HUDEP-2 (cell line): ENCODE data around the gene NPAS2.

Experiments used
- DNase-seq, 76 experiments: peaks; one replicate each; lab custom pipeline; 2025; ENCODE audit not compliant: unreplicated experiment in 76 of 76; lab: John Stamatoyannopoulos, UW

The NPAS2 gene

DNA sequence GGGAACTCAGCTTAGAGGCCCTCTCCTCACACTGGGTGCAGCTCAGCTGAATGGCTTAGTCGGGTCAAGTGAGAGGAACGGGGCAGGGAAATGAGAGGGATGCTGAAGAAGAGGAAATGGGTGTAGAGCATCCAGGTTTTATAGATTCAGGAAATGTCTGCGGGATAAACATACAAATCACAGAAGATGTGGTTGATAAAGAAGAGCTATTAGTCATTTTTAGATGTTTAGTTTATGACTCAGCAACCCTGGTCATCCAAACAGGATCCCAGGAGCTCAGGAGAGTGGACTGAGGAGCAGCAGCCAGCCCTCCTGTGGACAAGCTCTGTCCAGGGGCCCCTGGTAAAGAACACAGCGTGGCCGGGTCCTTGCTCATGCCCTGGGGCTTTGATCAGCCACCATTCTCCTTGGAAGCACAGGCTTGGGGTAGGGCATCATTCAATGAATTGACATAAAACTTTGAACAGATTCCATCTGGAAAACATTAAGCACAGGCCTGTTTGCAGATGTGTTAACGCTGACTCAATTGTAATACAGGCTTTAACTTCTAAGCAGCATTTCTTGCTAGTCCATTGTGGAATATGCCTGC is 83.0 kb downstream of the NPAS2 start:
- no peak for DNase-seq

DNA sequence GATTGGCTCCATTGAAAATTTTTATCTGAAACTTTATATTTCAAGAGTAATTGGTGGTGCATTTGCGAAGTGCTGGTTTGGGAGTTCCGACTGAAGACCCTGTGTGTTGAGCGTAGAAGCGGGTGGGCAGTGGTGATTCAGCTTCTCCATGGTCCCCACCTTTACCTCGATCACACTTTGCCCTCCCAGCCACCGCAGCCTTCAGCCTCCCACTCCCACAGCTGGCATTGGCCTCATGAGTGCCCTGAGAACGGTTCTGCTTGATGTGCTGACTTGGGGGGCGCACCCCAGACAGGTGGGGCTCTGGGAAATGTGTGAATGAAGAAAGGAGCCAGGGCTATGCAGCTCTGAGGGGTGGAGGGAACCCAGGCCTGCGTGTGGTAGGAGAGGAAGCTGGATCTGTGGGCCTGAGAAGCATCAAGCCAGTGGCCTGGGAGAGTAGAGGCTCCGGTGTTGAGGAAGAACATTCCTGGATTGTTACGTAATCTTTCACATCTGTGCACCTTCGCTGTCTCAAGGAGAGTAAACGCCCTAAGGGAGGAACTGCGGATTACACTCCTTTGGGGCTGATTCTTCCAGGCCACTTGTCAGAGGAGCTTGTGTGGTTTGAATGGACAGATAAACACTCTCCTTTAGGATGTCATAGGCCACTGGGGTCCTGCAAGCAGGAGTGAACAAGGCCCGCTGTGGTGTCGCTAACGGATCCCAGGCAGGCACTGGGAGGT is 83.8 kb downstream of the NPAS2 start:
- DNase-seq = no peak

DNA sequence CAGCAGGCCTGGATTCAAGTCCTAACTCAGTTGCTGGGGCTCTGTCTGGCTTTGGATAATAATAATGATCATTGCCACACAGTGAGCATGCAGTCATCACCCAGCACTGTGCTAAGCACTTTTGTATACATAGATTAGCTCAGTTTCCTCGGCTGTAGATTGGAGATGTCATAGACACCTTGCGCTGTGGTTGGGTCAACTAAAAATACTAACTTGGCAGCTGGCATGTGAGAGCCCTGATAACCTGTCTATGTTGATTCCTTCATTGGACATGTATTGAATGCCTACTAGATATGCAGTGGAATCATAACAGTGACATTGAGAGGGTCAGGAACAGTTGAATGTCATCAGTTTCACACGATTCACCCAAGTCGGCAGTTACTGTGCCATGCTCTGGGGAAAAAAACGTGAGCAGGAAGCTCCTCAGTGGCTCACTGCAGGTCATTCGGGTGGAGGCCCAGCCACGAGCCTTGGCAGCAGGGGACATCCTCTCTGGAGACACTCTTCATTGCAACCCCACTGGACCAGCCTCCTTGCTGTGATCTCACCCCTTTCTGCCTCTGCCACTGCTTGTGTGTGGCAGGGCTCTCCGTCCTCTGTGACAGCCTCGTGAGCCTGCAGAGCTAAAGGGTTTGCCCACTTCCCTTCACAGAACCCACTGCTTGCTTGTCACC is 85.3 kb downstream of the NPAS2 start:
- no peak for DNase-seq

DNA sequence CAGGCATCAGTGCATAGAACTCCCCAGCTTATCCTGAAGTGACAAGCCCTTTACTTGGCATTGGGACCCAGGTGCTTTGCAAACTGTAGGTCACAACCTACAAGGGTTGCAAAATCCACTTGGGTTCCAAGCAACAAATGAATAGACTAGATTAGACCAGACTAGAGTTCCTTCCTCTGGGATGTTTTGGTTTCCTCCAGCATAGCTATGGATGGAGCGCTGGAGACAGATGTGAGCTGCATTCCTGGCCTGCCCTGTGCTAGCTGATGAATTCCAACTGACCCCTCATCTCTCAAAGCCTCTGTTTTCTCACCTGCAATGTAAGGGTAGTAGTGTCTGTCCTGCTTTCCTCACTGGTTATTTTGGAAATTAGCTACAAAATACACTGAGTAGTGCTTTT is 86.2 kb downstream of the NPAS2 start:
- no peak for DNase-seq

DNA sequence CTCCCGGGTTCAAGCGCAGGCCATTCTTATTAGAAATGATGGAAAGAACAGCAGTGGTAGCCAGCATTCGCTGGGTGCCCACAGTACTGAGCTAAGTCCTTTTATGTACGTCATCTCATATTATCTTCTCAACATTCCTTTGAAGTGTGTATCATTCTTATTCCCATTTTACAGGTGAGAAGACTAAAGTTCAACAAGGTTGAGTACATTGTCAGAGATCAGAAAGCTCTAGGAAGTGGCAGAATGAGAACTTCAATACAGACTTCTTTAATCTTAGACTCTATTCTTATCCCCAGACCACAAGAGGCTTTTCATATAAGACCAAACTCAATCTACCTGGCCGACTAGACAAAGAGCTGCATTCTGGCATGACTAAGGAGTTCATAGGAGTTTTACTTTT is 86.7 kb downstream of the NPAS2 start:
- DNase-seq = no peak

DNA sequence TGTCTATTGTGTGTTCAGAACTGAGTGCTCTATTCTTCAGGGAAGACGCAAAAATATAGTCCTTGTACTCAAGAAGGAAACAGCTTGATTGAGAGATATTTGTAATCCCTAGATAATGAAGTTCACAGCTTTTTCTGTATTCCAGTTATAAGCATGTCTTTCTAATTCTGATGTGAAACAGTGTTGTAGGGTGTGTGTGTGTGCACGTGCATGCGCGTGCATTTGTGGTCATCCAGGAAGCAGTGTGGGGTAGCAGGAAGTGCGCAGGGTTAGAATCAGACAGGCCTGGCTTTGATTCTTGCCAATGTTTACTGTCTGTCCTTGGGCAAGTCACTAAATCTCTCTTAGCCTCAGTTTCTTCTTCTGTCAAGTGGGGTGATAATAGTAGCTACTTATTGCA is 87.9 kb downstream of the NPAS2 start:
- DNase-seq = no peak

DNA sequence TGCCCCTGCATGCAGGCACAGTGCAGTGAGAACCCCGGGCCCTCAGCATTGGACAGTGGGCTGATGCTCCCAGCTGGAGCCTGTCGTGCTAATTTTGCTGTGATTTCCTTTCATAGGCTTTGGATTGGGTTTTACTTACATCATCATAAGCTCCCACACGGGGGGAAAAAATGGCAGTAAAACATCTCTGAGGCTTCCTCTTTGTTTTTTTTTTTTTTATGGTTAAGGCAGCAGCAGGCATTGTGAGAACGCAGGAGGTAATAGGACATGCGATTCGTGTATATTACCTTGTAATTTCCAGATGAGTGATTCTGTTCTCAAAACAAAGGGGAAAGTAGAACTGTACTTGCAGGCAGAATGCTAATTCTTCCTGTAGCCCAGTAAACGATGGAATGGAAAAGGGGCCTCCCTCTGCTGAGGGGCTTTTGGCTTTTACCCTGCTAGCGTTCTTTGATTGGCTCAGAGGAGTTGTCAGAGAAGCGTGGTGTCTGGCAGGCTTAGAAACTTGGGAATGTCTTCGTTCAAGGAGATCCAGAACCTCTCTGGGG is 89.7 kb downstream of the NPAS2 start:
- no peak for DNase-seq

DNA sequence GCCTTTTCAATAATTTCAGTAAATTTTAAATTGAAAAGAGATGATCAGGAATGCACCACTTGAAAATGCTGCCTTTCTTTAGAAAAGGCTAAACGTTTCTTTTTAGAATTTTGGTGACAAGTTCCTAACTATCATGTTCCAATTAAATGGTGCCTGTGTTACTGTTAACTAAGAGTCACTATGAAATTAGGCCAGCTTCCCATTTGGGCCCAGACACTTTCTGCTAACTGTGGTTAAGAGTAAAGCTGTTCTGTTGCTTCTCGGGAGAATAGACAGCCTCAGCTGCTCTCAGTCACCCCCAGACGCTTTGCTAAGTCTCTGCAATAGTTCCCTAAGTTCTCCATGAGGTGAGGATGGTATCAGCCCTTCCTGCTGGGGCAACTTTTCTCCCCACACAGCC is 90.2 kb downstream of the NPAS2 start:
- no peak for DNase-seq

DNA sequence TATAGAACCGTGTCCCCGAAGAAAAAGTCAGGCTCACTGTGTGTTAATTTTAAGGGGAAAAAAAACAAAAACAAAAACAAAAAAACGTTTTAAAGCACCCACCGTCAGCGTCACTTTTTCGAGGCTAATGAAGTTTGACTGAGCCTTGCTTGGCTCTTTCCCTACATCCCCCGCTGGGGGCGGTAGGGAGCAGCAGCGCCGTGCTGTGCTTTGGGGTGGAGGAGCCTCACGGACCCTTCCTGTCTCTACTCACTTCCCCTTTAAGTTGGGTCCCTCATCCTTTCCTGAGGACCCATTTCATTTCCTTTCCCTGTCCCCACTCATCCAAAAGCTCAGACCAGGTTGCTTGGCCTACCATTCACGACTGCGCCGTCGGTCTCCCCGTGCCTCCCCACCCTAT is 99.4 kb downstream of the NPAS2 start:
- peak in 3 of 76 experiments; percentile 0 to 1 (median 0) for DNase-seq

DNA sequence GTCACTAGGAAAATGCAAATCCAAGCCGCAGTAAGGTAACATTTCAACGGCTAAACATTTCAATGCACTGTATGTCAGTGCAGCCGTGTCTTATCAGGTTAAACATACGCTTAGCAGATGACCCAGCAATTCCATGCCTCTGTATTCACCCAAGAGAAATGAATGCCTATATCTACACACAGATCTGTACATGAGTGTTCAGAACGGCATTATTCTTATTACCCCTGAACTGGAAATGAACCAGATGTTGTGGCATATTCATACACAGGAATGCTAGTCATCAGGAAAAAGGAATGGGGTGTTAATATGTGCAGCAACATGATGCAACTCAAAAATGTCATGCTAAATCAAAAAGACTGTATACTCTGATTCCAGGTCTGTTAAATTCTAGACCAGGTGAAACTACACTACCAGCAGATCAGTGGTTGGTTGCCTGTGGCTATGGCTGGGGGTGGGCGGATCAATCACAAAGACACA is 101.8 kb downstream of the NPAS2 start:
- peak in 33 of 76 experiments; percentile 2 to 68 (median 28) for DNase-seq

DNA sequence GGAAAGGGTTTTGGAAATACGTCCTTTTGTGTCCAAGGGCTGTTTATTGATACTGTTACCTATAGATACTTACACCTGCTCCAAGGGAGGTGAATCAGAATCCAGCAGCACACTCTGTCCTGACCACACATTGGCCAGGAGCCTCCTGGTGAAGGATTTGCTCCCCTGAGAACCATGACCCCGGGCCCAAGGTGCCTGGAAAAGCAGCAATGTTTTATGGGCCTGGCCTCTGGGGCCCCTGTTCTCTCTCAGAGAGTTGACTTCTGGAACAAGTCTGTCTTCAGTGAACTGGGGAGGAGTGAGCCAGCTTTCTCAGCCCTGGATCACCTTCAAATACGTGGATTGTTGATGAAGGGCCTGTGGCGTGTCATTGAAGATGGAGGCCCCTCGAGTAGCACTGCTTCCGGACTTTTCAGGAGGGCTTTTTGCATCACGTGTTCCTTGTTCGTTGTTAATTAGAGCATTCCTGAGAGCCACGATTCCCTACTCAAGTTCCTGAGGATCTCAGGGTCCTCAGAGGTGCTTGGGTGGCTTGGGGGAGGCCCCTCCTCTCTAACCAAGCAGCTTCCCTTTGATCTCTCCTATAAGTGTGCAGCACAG is 103.6 kb downstream of the NPAS2 start:
- DNase-seq = no peak

DNA sequence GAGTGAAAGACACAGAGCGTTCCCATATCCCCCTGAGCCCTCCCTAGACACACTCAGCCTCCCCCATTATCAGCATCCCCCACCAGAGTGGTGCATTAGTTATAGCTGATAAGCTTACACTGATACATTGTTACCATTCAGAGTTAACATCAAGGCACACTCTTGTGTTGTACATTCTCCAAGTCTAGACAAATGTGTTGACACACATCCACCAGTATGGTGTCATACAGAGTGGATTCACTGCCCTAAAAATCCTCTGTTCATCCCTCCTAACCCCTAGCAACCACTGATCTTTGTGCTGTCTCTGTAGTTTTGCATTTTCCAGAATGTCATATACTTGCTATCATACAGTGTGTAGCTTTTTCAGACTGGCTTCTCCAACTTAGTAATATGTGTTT is 104.2 kb downstream of the NPAS2 start:
- DNase-seq = no peak

DNA sequence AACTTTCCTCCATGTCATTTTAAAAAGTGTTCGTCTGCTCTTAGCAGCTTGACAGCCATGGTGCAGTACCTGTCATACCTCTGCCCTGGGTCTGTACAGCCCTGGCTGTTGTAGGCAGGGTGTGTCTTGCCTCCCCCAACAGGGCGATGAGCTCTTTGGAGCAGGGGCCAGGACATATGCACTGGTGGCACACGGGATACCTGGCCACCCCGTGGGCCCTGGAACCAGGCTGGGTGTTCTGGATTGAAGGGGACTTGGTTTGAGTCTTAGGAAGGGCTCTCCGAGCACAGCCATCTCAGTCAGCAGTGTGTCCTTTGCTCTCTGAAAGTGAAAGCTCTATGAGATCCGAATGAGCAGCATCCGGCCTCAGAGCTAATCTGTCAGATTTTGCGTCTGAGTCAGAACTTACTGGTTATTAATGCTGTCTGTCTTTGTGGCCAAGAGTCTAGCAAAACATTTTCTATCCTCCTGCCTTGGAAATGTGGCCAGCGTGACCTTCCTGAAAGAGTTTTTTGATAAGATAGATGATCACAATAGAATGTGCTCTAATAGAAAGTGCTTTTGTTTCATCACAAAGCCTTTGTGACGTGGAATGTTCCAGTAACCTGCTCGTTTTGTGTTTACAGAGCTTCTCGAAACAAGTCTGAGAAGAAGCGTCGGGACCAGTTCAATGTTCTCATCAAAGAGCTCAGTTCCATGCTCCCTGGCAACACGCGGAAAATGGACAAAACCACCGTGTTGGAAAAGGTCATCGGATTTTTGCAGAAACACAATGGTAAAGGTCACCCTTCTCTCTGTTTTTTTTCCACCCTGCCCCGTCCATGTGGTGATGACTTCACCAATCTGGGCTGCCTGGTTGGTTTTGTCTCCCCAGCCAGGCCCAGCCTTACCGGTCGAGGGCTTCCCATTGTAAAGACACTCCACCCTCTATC is 104.8 kb downstream of the NPAS2 start:
- DNase-seq = no peak

DNA sequence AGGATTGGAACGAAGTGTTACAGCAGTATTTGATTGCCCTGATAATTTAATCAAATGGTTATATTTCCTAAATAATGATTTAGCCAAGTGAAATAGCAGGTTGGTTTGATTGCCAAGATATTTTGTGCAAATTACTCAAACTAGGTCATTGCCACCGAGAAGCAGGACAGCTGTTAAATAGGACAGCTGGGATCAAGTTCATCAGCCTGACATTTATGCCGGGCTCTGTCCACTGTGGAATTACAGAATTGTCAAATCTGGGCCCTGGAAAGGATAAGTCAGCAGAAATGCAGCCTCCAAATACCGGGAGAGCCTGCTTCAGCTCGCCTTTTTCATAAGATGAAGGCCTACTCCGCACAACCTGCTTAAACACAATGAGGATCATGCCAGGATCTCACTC is 108.3 kb downstream of the NPAS2 start:
- DNase-seq = no peak

DNA sequence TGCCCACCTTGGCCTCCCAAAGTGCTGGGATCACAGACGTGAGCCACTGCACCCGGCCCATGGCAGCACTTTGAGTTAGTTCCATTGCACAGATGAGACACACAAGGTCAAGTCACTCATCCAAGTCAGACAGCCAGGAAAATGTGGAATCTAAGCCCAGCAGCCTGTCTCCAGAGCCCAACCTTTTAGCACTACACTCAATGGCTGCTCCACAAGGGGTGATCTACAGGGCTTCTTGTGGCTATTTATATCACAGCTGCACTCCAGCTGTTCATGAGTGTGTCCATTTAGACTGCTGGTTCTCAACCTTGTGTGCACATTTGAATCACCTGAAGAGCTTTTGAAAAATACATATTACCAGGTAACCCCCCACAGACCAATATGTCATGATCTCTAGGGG is 109.2 kb downstream of the NPAS2 start:
- no peak for DNase-seq

DNA sequence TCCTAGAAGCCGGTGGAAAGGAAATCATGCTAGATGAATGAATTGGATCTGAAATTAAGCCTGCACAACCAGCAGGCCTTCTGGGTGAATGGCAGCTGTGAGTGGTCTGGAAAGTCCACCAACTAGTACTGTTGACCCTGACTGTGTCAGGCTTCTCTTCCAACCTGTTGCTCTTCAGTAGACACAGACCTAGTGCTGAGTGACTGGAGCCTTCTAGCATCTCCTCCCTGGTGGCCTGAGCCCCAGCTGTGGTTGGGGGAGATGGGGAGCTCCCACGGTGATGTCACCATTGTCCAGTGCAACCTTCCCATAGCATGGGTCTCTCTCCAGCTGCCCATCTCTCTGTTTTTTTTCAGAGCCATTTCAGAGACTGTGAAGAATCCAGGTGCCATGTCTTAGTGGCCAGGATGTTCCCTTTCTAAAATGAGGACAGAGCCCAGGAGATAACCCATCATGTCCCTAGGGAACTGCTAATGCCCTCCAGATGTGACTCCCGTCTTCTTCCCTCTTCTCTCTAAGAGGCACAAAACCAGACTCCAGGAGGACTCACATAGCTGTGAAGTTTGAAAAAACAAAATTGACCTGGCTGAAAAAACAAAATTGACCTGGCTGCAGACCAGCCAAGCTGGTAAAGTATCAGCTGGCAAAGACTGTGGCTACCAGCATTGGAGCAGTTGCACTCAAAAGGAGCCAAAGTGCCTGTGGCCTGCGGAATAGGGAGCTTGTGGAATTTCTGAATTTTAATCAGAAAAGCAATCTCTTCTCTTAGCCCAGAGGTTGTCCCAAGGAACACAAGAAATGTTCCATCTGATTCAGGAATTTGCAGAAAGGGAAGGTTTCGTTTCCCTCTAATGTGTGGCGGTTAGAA is 114.8 kb downstream of the NPAS2 start:
- DNase-seq = no peak

DNA sequence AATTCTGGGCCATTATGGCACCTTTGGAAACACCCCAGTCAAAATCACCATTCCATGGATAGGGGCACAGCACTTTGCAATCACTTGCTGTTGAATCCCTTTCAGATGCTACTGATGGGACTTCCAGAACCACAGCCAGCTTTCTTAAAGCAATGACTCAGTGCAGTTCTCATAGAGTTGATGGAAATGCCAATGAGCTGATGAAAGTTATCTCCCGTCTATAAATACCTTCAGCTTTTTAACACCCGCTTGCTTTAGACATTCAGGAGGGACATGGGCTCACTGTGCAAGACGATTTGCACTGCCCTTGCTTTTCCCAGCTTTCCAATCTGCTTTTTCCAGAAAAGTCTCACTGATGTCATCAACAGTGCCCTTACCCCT is 115.4 kb downstream of the NPAS2 start:
- no peak for DNase-seq

DNA sequence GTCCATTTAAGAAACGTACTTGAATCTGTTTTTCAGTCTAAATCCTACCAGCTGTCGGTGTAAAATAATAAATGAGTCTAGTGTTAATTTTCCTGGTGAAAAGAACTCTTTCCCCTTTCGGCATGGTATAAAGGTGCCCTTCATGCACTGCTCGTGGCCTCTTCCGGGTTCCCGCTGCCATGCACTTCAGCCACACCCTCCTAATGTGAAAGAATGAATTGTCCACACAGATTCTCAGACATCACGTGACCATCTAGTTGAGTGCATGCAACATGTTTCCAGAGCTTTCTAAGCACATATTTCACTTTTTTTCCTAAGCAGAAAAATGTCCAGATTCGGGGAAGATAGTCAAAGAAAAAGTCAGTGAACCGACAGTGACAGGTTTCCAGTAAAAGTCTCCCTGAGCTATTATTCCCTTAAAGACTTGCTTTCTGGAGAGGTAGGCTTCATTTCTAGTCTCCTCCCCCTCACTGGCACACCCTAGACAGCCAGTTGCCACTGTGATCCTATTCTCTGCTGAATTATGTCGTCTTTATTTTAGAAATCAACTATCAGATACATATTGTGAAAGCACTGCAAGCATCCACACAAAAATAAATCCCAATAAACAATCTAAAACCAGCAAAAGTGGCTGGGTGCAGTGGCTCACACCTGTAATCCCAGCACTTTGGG is 116.3 kb downstream of the NPAS2 start:
- DNase-seq = no peak
